Liver (tissue), 9 donors: ENCODE results near the gene POC1A. TPM values are rescaled to one million over a fixed set of nuclear protein-coding genes. Genes with fewer than 3 reads are reported as not detected.

Experiments used
- DNase-seq: peaks from one replicate; pipeline ENCODE4 v3.0.0-alpha.2; 2017; ENCODE audit warnings: low spot score
- H3K27ac ChIP-seq, 2 donors: one replicate each; pipeline ENCODE4 v1.7.0; 2013; ENCODE audit warnings: inconsistent platforms in 2 of 2, low read length in 2 of 2, control low read depth in 1 of 2, low read depth in 1 of 2, mild to moderate bottlenecking in 1 of 2
- H3K27me3 ChIP-seq, 4 donors: one replicate each; pipeline versions ENCODE4 v1.6.1 to v1.7.0; 2013; ENCODE audit warnings: low read length in 3 of 4, inconsistent platforms in 1 of 4, mild to moderate bottlenecking in 1 of 4, moderate library complexity in 1 of 4; ENCODE audit not compliant: control insufficient read depth in 4 of 4, insufficient read depth in 4 of 4
- H3K36me3 ChIP-seq, 4 donors: one replicate each; pipeline versions ENCODE4 v1.6.1 to v1.7.0; 2013; ENCODE audit warnings: low read length in 3 of 4, mild to moderate bottlenecking in 3 of 4, low read depth in 1 of 4, moderate library complexity in 1 of 4; ENCODE audit not compliant: control insufficient read depth in 4 of 4, insufficient read depth in 3 of 4
- H3K4me1 ChIP-seq, 4 donors: one replicate each; pipeline versions ENCODE4 v1.6.1 to v1.7.0; 2013; ENCODE audit warnings: low read length in 3 of 4, mild to moderate bottlenecking in 3 of 4, moderate library complexity in 1 of 4; ENCODE audit not compliant: control insufficient read depth in 4 of 4, insufficient read depth in 4 of 4
- H3K4me3 ChIP-seq, 3 donors: one replicate each; pipeline versions ENCODE4 v1.6.1 to v1.7.0; 2013; ENCODE audit warnings: low read length in 3 of 3, control low read depth in 1 of 3, low read depth in 1 of 3, mild to moderate bottlenecking in 1 of 3
- H3K9ac ChIP-seq, 2 donors: one replicate each; pipeline ENCODE4 v1.7.0; 2013; ENCODE audit warnings: low read length in 2 of 2, mild to moderate bottlenecking in 2 of 2, moderate library complexity in 2 of 2, control low read depth in 1 of 2, low read depth in 1 of 2
- H3K9me3 ChIP-seq, 4 donors: one replicate each; pipeline versions ENCODE4 v1.6.1 to v1.7.0; 2013; ENCODE audit warnings: low read length in 3 of 4; ENCODE audit not compliant: control insufficient read depth in 4 of 4
- ATF3 ChIP-seq: IDR thresholded peaks from 2 replicates; pipeline ENCODE4 v1.6.1; 2016; ENCODE audit warnings: antibody characterized with exemption
- CTCF ChIP-seq: fragments of 150-350 bp; IDR thresholded peaks from 2 replicates; pipeline ENCODE4 v1.5.1; 2017; ENCODE audit warnings: improper control_type of control experiment, low read depth, low read length; ENCODE audit not compliant: missing input control
- FOXA1 ChIP-seq: IDR thresholded peaks from 2 replicates; pipeline ENCODE4 v1.6.1; 2016; ENCODE audit warnings: antibody characterized with exemption
- FOXA2 ChIP-seq: IDR thresholded peaks from 2 replicates; pipeline ENCODE4 v1.6.1; 2016; ENCODE audit warnings: antibody characterized with exemption
- GABPA ChIP-seq, 2 donors: IDR thresholded peaks in 1 of 2; conservative IDR thresholded peaks in 1 of 2; 2 replicates each; pipeline ENCODE4 v1.6.1; 2016; ENCODE audit warnings: antibody characterized with exemption in 2 of 2, mild to moderate bottlenecking in 1 of 2, moderate library complexity in 1 of 2
- HNF4G ChIP-seq: IDR thresholded peaks from 2 replicates; pipeline ENCODE4 v1.6.1; 2016; ENCODE audit warnings: antibody characterized with exemption
- JUND ChIP-seq, 2 donors: IDR thresholded peaks; 2 replicates each; pipeline ENCODE4 v1.6.1; 2016; ENCODE audit warnings: antibody characterized with exemption in 2 of 2
- MAX ChIP-seq: IDR thresholded peaks from 2 replicates; pipeline ENCODE4 v1.6.1; 2016; ENCODE audit warnings: antibody characterized with exemption
- NR2F2 ChIP-seq: IDR thresholded peaks from 2 replicates; pipeline ENCODE4 v1.6.1; 2016; ENCODE audit warnings: antibody characterized with exemption
- RAD21 ChIP-seq, 2 donors: IDR thresholded peaks; 2 replicates each; pipeline ENCODE4 v1.6.1; 2016; ENCODE audit warnings: antibody characterized with exemption in 2 of 2, mild to moderate bottlenecking in 2 of 2
- REST ChIP-seq: IDR thresholded peaks from 2 replicates; pipeline ENCODE4 v1.6.1; 2016; ENCODE audit warnings: antibody characterized with exemption, mild to moderate bottlenecking
- RXRA ChIP-seq, 2 donors: IDR thresholded peaks; 2 replicates each; pipeline ENCODE4 v1.6.1; 2017 to 2018; ENCODE audit warnings: antibody characterized with exemption in 2 of 2, mild to moderate bottlenecking in 1 of 2
- SP1 ChIP-seq: IDR thresholded peaks from 2 replicates; pipeline ENCODE4 v1.6.1; 2018; ENCODE audit warnings: antibody characterized with exemption, mild to moderate bottlenecking
- TAF1 ChIP-seq: conservative IDR thresholded peaks from 2 replicates; pipeline ENCODE4 v1.6.1; 2016; ENCODE audit warnings: antibody characterized with exemption, mild to moderate bottlenecking
- YY1 ChIP-seq: IDR thresholded peaks from 2 replicates; pipeline ENCODE4 v1.6.1; 2016; ENCODE audit warnings: antibody characterized with exemption, mild to moderate bottlenecking
- ZBTB33 ChIP-seq: IDR thresholded peaks from 2 replicates; pipeline ENCODE4 v1.6.1; 2016; ENCODE audit warnings: antibody characterized with exemption
- WGBS: extraction: QIAGEN DNeasy Blood & Tissue Kit; methylation state at CpG from one replicate; pipeline ENCODE4 v1.1.7; 2013; 5-methylcytosine and 5-hydroxymethylcytosine counted together
- polyA plus RNA-seq, 2 donors: library from polyadenylated mRNA; stranded (reverse) in 1 of 2; unstranded in 1 of 2; fragments of 200-250 nt in 1 of 2; fragments of >200 nt in 1 of 2; fragmentation: Nextera tagmentation in 1 of 2; extraction: Ambion mirVana in 1 of 2; gene quantifications; one replicate each; pipeline versions ENCODE4 v1.2.1 to v1.2.3, GENCODE V29; 2013 to 2015
- total RNA-seq, 2 donors: library from RNA; depleted of rRNA; stranded (reverse); fragments of >200 nt; gene quantifications; one replicate each; pipeline ENCODE4 v1.2.3, GENCODE V29; 2014
- donor health status: healthy.
- donor health status: healthy.
- donor health status: healthy.
- donor health status: healthy.
- donor health status: healthy.

POC1A gene
- total and polyA plus RNA-seq, 4 donors = 1.4 to 12.7 (median 4.8) TPM

- H3K9ac ChIP-seq = no peak overlapping the region
- TF ChIP-seq TAF1 (no peak), SP1 (no peak)
- no peaks in the 10 kb centered on the region for H3K9me3 ChIP-seq
- 97% methylated on average over 7 of the region's 7 CpGs for WGBS
- no peak overlapping the region for H3K27ac ChIP-seq
- H3K4me1 ChIP-seq = peaks cover 2 to 6% (median 5%) of the 10 kb centered on the region in 4 donors
- no peaks in the 10 kb centered on the region for H3K27me3 ChIP-seq
- H3K4me3 ChIP-seq = no peak overlapping the region
- no peak for DNase-seq
- H3K36me3 ChIP-seq = no peaks in the 10 kb centered on the region
Measured at GRCh38 chr3:52092891-52093290, 61.3 kb downstream of the POC1A start.

GRCh38 chr3:52092271-52092660 lies 62.0 kb downstream of the POC1A start:
- WGBS = 89% methylated on average over 1 of the region's 1 CpG
- Histone ChIP-seq H3K27me3 (no peaks in the 10 kb centered on the region), H3K9ac (no peak overlapping the region), H3K36me3 (no peaks in the 10 kb centered on the region), H3K4me1 (peaks cover 4 to 10% (median 7%) of the 10 kb centered on the region in 4 donors), H3K27ac (no peak overlapping the region), H3K9me3 (no peaks in the 10 kb centered on the region), H3K4me3 (no peak overlapping the region)
- DNase-seq = no peak
- no peak for TF ChIP-seq HNF4G
- no peak for TF ChIP-seq ATF3
- TF ChIP-seq FOXA2 = no peak
- no peak for TF ChIP-seq GABPA (IDR thresholded peaks at IDR 0.05 in 1 of 2, conservative IDR thresholded peaks at IDR 0.05 in 1 of 2)
- no peak for TF ChIP-seq JUND (IDR thresholded peaks at IDR 0.05)
- no peak for TF ChIP-seq RAD21 (IDR thresholded peaks at IDR 0.05)
- TF ChIP-seq YY1 = no peak
- TF ChIP-seq MAX = no peak
- no peak for TF ChIP-seq FOXA1
- TF ChIP-seq TAF1 = no peak
- no peak for TF ChIP-seq REST
- TF ChIP-seq RXRA (IDR thresholded peaks at IDR 0.05) = no peak
- TF ChIP-seq NR2F2 = no peak
- TF ChIP-seq CTCF = no peak
- TF ChIP-seq ZBTB33 = no peak
